HepG2 (cell line): ENCODE results near the gene ADAMTS17. TPM values are rescaled to one million over a fixed set of nuclear protein-coding genes. Genes with fewer than 3 reads are reported as not detected.

ENCODE experiments used
- ATAC-seq: fragments of 200-7000 bp; cut with Tn5 transposase; 3 replicates; pipeline ENCODE4 v1.9.1; 2020; ENCODE audit warnings: mild to moderate bottlenecking, moderate library complexity
- BruUV-seq: library from RNA; stranded (reverse); fragments of 400-500 nt; replicated peaks from 2 replicates; lab custom pipeline; 2021; lab: Mats Ljungman, UMichigan
- CTCF ChIA-PET: fragments of 300-600 bp; formaldehyde crosslinking; extraction: SDS; loops from one replicate; lab custom pipeline; 2021; ENCODE audit warnings: low total read pairs, inconsistent platforms, low intra/inter-chr PET ratio; lab: Yijun Ruan, JAX
- POLR2A ChIA-PET: fragments of 350-600 bp; sonication (Branson Sonifier 250); formaldehyde crosslinking; loops from one replicate; lab custom pipeline; 2020; ENCODE audit warnings: antibody characterized with exemption, inconsistent platforms; lab: Yijun Ruan, JAX
- DNase-seq: peaks from one replicate; pipeline ENCODE4 v3.0.0-alpha.2; 2015; ENCODE audit warnings: low spot score
- FAIRE-seq: peaks from 3 replicates; lab custom pipeline; 2011; peaks lifted over from hg19 to GRCh38; lab: Jason Lieb, UNC
- H2AFZ ChIP-seq: one replicate; pipeline ENCODE4 v1.6.1; 2011; ENCODE audit warnings: low read length, inconsistent platforms
- H3K27ac ChIP-seq: fragments of 300-600 bp; 3 replicates; pipeline ENCODE4 v1.8.0; 2011; ENCODE audit warnings: mixed run types, mild to moderate bottlenecking, mixed read lengths, low read length, inconsistent platforms; ENCODE audit not compliant: insufficient read depth; ENCODE audit errors: extremely low read length
- H3K27me3 ChIP-seq, 2 experiments: fragments of 200-600 bp in 1 of 2; 2 replicates in 1 of 2; 3 replicates in 1 of 2; pipeline versions ENCODE4 v1.6.0 to v1.8.0; 2011; ENCODE audit warnings: low read length in 2 of 2, mild to moderate bottlenecking in 2 of 2, moderate library complexity in 2 of 2, inconsistent platforms in 1 of 2; ENCODE audit not compliant: insufficient read depth in 2 of 2, control insufficient read depth in 1 of 2
- H3K36me3 ChIP-seq, 2 experiments: fragments of 200-600 bp in 1 of 2; replicated peaks in 1 of 2; 2 replicates in 1 of 2; 3 replicates in 1 of 2; pipeline versions ENCODE4 v1.5.1 to v1.8.0; 2011; ENCODE audit warnings: low read length in 2 of 2, inconsistent platforms in 1 of 2; ENCODE audit not compliant: insufficient read depth in 2 of 2, control insufficient read depth in 1 of 2
- H3K4me1 ChIP-seq: 2 replicates; pipeline ENCODE4 v1.5.1; 2012; ENCODE audit warnings: low read length, inconsistent platforms; ENCODE audit not compliant: insufficient read depth
- H3K4me2 ChIP-seq: 2 replicates; pipeline ENCODE4 v1.6.0; 2011; ENCODE audit warnings: low read depth, low read length, inconsistent platforms
- H3K4me3 ChIP-seq, 3 experiments: fragments of 200-600 bp in 1 of 3; sonication (generic), shearing (Covaris generic) in 1 of 3; replicated peaks in 1 of 3; 2 replicates each; pipeline ENCODE4 v1.5.1; 2011 to 2016; ENCODE audit warnings: low read length in 3 of 3, inconsistent platforms in 2 of 3, low read depth in 2 of 3, mild to moderate bottlenecking in 2 of 3, control low read depth in 1 of 3, mixed read lengths in 1 of 3; ENCODE audit not compliant: insufficient read depth in 1 of 3
- H3K79me2 ChIP-seq: one replicate; pipeline ENCODE4 v1.6.1; 2011; ENCODE audit warnings: low read length, inconsistent platforms; ENCODE audit not compliant: insufficient read depth
- H3K9ac ChIP-seq: 2 replicates; pipeline ENCODE4 v1.6.0; 2011; ENCODE audit warnings: mild to moderate bottlenecking, low read depth, low read length, inconsistent platforms; ENCODE audit not compliant: insufficient read depth
- H3K9me3 ChIP-seq: 2 replicates; pipeline ENCODE4 v1.5.1; 2012; ENCODE audit warnings: mild to moderate bottlenecking, low read length
- H4K20me1 ChIP-seq: 2 replicates; pipeline ENCODE4 v1.6.0; 2011; ENCODE audit warnings: inconsistent platforms, mild to moderate bottlenecking, low read length, moderate library complexity; ENCODE audit not compliant: insufficient read depth
- ELF1 ChIP-seq: sonication (generic); formaldehyde crosslinking; IDR thresholded peaks from 2 replicates; pipeline ENCODE4 v1.4.0; 2020; ENCODE audit warnings: missing genetic modification reagents
- NCOA1 ChIP-seq: sonication (generic); formaldehyde crosslinking; IDR thresholded peaks from 2 replicates; pipeline ENCODE4 v1.9.0; 2021; ENCODE audit warnings: missing genetic modification reagents
- NR2F1 ChIP-seq, 2 experiments: fragments of 450-650 bp in 1 of 2; formaldehyde crosslinking in 1 of 2; IDR thresholded peaks; 2 replicates each; pipeline versions ENCODE4 v1.5.0 to v1.6.1; 2016 to 2020; ENCODE audit warnings: mild to moderate bottlenecking in 1 of 2, missing compliant biosample characterization in 1 of 2, missing genetic modification reagents in 1 of 2, moderate library complexity in 1 of 2
- PRPF4 ChIP-seq: fragments of 200-400 bp; formaldehyde crosslinking; IDR thresholded peaks from 2 replicates; pipeline ENCODE4 v1.6.1; 2016; ENCODE audit warnings: low read length, low read depth; ENCODE audit not compliant: poor library complexity, severe bottlenecking
- RAD21 ChIP-seq: fragments of 450-650 bp; formaldehyde crosslinking; IDR thresholded peaks from 2 replicates; pipeline ENCODE4 v1.5.0; 2020; ENCODE audit warnings: mild to moderate bottlenecking
- RFXAP ChIP-seq: sonication (generic); formaldehyde crosslinking; IDR thresholded peaks from 2 replicates; pipeline ENCODE4 v1.4.0; 2020; ENCODE audit warnings: missing genetic modification reagents, borderline replicate concordance
- TBP ChIP-seq: sonication (generic); formaldehyde crosslinking; IDR thresholded peaks from 2 replicates; pipeline ENCODE4 v1.5.0; 2020; ENCODE audit warnings: missing genetic modification reagents
- TFDP2 ChIP-seq: sonication (generic); formaldehyde crosslinking; IDR thresholded peaks from 2 replicates; pipeline ENCODE4 v1.4.0; 2020; ENCODE audit warnings: missing genetic modification reagents
- ZMYM3 ChIP-seq: sonication (generic); formaldehyde crosslinking; IDR thresholded peaks from 2 replicates; pipeline ENCODE4 v1.5.1; 2020; ENCODE audit warnings: mild to moderate bottlenecking, missing genetic modification reagents
- ZNF260 ChIP-seq: sonication (generic); formaldehyde crosslinking; IDR thresholded peaks from 2 replicates; pipeline ENCODE4 v1.4.0; 2020; ENCODE audit warnings: missing genetic modification reagents, low read depth, mild to moderate bottlenecking, borderline replicate concordance
- ZNF30 ChIP-seq: sonication (generic); formaldehyde crosslinking; IDR thresholded peaks from 2 replicates; pipeline ENCODE4 v1.5.0; 2020; ENCODE audit warnings: mild to moderate bottlenecking, missing genetic modification reagents
- ZNF546 ChIP-seq: sonication (generic); formaldehyde crosslinking; conservative IDR thresholded peaks from 2 replicates; pipeline ENCODE4 v1.8.1; 2023; ENCODE audit warnings: mild to moderate bottlenecking, missing genetic modification reagents
- ZNF609 ChIP-seq: sonication (generic); formaldehyde crosslinking; IDR thresholded peaks from 2 replicates; pipeline ENCODE4 v1.4.0; 2020; ENCODE audit warnings: mild to moderate bottlenecking, missing genetic modification reagents, borderline replicate concordance
- ZNF788 ChIP-seq: sonication (generic); formaldehyde crosslinking; IDR thresholded peaks from 2 replicates; pipeline ENCODE4 v1.5.0; 2020; ENCODE audit warnings: mild to moderate bottlenecking, missing genetic modification reagents, borderline replicate concordance
- WGBS: methylation state at CpG from one replicate; pipeline ENCODE4 v1.1.6; 2017; ENCODE audit warnings: low lambda C conversion rate; 5-methylcytosine and 5-hydroxymethylcytosine counted together
- in situ Hi-C: cut with HindIII; loops from 2 replicates; pipeline ENCODE4 v1.10.0; 2017; ENCODE audit warnings: low pct_unique_long_range_greater_than_20kb; ENCODE audit not compliant: extremely low pct_ligation_motif_present
- intact Hi-C: fragments of 100-400 bp; cut with micrococcal nuclease; formaldehyde crosslinking; loops from one replicate; pipeline ENCODE4 v1.10.0; 2022; ENCODE audit not compliant: unreplicated experiment
- polyA plus RNA-seq, 8 experiments: library from polyadenylated mRNA; depleted of rRNA in 3 of 8; stranded (reverse) in 7 of 8; unstranded in 1 of 8; fragments of >200 nt; fragmentation: Illumina TruSeq in 4 of 8; extraction: Trizol in 4 of 8; gene quantifications; 2 replicates each; pipeline versions ENCODE4 v1.2.1 to v1.2.3, GENCODE V29; 2011 to 2016; ENCODE audit warnings: low read depth in 4 of 8, missing spikeins in 1 of 8, mixed read lengths in 1 of 8; ENCODE audit not compliant: insufficient read depth in 1 of 8
- total RNA-seq, 5 experiments: library from RNA; depleted of rRNA; stranded (reverse); fragments of >200 nt; fragmentation: Illumina TruSeq; extraction: Trizol; gene quantifications; 2 replicates each; pipeline ENCODE4 v1.2.3, GENCODE V29; 2016; ENCODE audit warnings: low read depth in 1 of 5
- TF ChIP-seq, protein P1 (sequence below): IDR thresholded peaks from 2 replicates; pipeline ENCODE4 v1.6.1; 2016; ENCODE audit warnings: missing compliant biosample characterization, missing genetic modification reagents, borderline replicate concordance

ADAMTS17 gene
- total and polyA plus RNA-seq, 2 of the 13 experiments (the other 11 are each of a cell fraction or from before 2014, with no cell fraction given): 0.02 to 0.04 TPM

GRCh38 chr15:100056411-100057072, 285.2 kb downstream of the ADAMTS17 start:
- Histone ChIP-seq H3K27ac (no peak overlapping the region), H3K4me2 (no peak overlapping the region), H3K9ac (no peak overlapping the region), H2AFZ (no peak overlapping the region), H4K20me1 (no peaks in the 10 kb centered on the region), H3K36me3 (no peaks in the 10 kb centered on the region), H3K4me3 (no peak overlapping the region), H3K79me2 (no peaks in the 10 kb centered on the region), H3K27me3 (peaks cover 5 to 52% of the 10 kb centered on the region in 2 experiments; a peak in 3 of 5 replicates), H3K4me1 (no peaks in the 10 kb centered on the region), H3K9me3 (no peaks in the 10 kb centered on the region)
- CTCF ChIA-PET: no interaction called here
- no peak for ATAC-seq
- 48% methylated on average over 9 of the region's 14 CpGs for WGBS
- POLR2A ChIA-PET: no interaction called here
- in situ Hi-C loops: no loop called here
- no peak for FAIRE-seq
- no peak for DNase-seq
- TF ChIP-seq RFXAP (CRISPR knock-in tag): no peak
- TF ChIP-seq ZNF546: no peak
- no peak for TF ChIP-seq PRPF4
- TF ChIP-seq ZNF788 (CRISPR knock-in tag): no peak
- TF ChIP-seq ZMYM3 (CRISPR knock-in tag): no peak
- TF ChIP-seq ZNF609: no peak
- TF ChIP-seq ZNF30 (CRISPR knock-in tag): no peak
- no peak for TF ChIP-seq TBP (CRISPR knock-in tag)
- TF ChIP-seq TFDP2 (CRISPR knock-in tag): no peak
- TF ChIP-seq ZNF260 (CRISPR knock-in tag): no peak
- no peak for TF ChIP-seq NR2F1 (CRISPR knock-in tag; IDR thresholded peaks at IDR 0.05)
- TF ChIP-seq NCOA1 (CRISPR knock-in tag): no peak
- no peak for TF ChIP-seq ELF1 (CRISPR knock-in tag)
- TF ChIP-seq, protein P1, sequence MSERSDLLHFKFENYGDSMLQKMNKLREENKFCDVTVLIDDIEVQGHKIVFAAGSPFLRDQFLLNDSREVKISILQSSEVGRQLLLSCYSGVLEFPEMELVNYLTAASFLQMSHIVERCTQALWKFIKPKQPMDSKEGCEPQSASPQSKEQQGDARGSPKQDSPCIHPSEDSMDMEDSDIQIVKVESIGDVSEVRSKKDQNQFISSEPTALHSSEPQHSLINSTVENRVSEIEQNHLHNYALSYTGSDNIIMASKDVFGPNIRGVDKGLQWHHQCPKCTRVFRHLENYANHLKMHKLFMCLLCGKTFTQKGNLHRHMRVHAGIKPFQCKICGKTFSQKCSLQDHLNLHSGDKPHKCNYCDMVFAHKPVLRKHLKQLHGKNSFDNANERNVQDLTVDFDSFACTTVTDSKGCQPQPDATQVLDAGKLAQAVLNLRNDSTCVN (CRISPR knock-in tag): no peak
- TF ChIP-seq RAD21: no peak
- intact Hi-C loops: no loop called here
- BruUV-seq: no TSS peak
